ENCODE data around the gene FXYD2. TPM values are rescaled to one million over a fixed set of nuclear protein-coding genes. Genes with fewer than 3 reads are reported as not detected.
A peak's percentile ranks its signal among the peaks of the same experiment; 100 is the strongest.

Gene FXYD2
- total and polyA plus RNA-seq, 2 donors from 2014 or later, result 2,527 to 9,664 TPM

DNA sequence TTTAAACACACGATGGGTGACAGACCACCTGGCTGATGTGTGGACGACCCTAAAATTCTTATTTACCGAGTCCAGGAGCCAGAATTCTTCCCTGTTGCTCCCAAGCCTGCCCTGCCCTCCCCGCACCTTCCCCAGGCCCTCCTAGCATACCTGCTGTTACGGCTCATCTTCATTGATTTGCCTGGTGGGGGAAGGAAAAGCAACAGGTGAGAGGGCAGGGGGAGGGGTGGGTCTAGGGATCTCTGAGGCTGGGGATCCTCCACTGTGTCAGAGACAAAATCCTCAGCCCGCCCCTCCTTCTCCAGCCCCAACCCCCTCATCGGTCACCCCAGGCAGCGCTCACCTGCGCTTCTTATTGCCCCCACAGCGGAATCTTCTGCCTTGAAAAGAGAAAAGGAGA, 4.0 kb downstream of the FXYD2 start:
- peak in 1 of 5 donors; percentile 56 for DNase-seq
- no peak for FAIRE-seq
- Histone ChIP-seq H3K4me1 (ENCODE audit: control insufficient read depth in 2 of 3, insufficient read depth in 2 of 3, low read depth in 1 of 3, low read length in 3 of 3) (peaks cover 8 to 59% (median 43%) of the 10 kb centered on the region in 3 donors), H3K4me3 (ENCODE audit: low read length in 3 of 3) (no peak overlapping the region), H3K9ac (ENCODE audit: low read length in 3 of 3) (peak overlapping the region in 1 of 3 donors; percentile 51), H3K36me3 (ENCODE audit: control insufficient read depth in 2 of 3, insufficient read depth in 3 of 3, low read length in 3 of 3) (peaks cover 0 to 24% (median 2%) of the 10 kb centered on the region in 3 donors), H3K9me3 (ENCODE audit: control insufficient read depth in 2 of 3, insufficient read depth in 1 of 3, low read length in 3 of 3) (no peaks in the 10 kb centered on the region), H3K27me3 (ENCODE audit: control insufficient read depth, insufficient read depth, low read length) (no peaks in the 10 kb centered on the region), H3K27ac (ENCODE audit: low read depth in 2 of 2, low read length in 2 of 2) (peak overlapping the region; percentile 79 to 98)
- intact Hi-C loops (cut with DNase I), result no loop called here
- TF ChIP-seq, protein P1, sequence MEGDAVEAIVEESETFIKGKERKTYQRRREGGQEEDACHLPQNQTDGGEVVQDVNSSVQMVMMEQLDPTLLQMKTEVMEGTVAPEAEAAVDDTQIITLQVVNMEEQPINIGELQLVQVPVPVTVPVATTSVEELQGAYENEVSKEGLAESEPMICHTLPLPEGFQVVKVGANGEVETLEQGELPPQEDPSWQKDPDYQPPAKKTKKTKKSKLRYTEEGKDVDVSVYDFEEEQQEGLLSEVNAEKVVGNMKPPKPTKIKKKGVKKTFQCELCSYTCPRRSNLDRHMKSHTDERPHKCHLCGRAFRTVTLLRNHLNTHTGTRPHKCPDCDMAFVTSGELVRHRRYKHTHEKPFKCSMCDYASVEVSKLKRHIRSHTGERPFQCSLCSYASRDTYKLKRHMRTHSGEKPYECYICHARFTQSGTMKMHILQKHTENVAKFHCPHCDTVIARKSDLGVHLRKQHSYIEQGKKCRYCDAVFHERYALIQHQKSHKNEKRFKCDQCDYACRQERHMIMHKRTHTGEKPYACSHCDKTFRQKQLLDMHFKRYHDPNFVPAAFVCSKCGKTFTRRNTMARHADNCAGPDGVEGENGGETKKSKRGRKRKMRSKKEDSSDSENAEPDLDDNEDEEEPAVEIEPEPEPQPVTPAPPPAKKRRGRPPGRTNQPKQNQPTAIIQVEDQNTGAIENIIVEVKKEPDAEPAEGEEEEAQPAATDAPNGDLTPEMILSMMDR (IDR thresholded peaks at IDR 0.05; ENCODE audit: borderline replicate concordance, extremely low read depth, insufficient read depth), result no peak

DNA sequence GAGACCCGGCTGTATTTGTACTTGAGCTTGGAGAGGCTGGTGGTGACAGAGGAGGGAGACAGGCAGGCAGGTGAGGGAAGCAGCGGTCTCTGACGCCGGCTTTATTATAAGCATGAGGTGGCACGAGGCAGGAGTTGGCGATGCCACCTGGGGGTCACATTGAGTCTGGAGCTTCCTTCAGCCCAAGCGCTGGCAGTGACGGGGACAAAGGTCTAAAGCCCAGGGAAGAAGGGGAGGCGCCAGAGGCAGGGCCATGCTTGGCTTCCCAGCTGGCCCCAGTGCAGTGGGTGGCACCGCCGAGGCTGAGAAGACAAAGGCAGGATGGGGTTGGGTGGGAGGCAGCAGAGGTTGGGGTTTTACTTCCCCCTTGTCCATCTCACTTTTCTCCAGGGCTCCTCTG, 4.5 kb downstream of the FXYD2 start:
- no peak overlapping the region for H3K4me3 ChIP-seq (ENCODE audit: low read length in 3 of 3)
- peaks cover 8 to 59% (median 43%) of the 10 kb centered on the region in 3 donors for H3K4me1 ChIP-seq (ENCODE audit: control insufficient read depth in 2 of 3, insufficient read depth in 2 of 3, low read depth in 1 of 3, low read length in 3 of 3)
- H3K9ac ChIP-seq (ENCODE audit: low read length in 3 of 3), result peak overlapping the region in 2 of 3 donors; percentile 28 to 51
- TF ChIP-seq, protein P1 (IDR thresholded peaks at IDR 0.05; ENCODE audit: borderline replicate concordance, extremely low read depth, insufficient read depth), result no peak
- intact Hi-C loops (cut with DNase I), result no loop called here
- DNase-seq, result peak in 4 of 5 donors; percentile 45 to 85 (median 68)
- H3K36me3 ChIP-seq (ENCODE audit: control insufficient read depth in 2 of 3, insufficient read depth in 3 of 3, low read length in 3 of 3), result peaks cover 0 to 24% (median 2%) of the 10 kb centered on the region in 3 donors
- H3K27me3 ChIP-seq (ENCODE audit: control insufficient read depth, insufficient read depth, low read length), result no peaks in the 10 kb centered on the region
- no peaks in the 10 kb centered on the region for H3K9me3 ChIP-seq (ENCODE audit: control insufficient read depth in 2 of 3, insufficient read depth in 1 of 3, low read length in 3 of 3)
- FAIRE-seq, result no peak
- H3K27ac ChIP-seq (ENCODE audit: low read depth in 2 of 2, low read length in 2 of 2), result peak overlapping the region; percentile 79 to 98

DNA sequence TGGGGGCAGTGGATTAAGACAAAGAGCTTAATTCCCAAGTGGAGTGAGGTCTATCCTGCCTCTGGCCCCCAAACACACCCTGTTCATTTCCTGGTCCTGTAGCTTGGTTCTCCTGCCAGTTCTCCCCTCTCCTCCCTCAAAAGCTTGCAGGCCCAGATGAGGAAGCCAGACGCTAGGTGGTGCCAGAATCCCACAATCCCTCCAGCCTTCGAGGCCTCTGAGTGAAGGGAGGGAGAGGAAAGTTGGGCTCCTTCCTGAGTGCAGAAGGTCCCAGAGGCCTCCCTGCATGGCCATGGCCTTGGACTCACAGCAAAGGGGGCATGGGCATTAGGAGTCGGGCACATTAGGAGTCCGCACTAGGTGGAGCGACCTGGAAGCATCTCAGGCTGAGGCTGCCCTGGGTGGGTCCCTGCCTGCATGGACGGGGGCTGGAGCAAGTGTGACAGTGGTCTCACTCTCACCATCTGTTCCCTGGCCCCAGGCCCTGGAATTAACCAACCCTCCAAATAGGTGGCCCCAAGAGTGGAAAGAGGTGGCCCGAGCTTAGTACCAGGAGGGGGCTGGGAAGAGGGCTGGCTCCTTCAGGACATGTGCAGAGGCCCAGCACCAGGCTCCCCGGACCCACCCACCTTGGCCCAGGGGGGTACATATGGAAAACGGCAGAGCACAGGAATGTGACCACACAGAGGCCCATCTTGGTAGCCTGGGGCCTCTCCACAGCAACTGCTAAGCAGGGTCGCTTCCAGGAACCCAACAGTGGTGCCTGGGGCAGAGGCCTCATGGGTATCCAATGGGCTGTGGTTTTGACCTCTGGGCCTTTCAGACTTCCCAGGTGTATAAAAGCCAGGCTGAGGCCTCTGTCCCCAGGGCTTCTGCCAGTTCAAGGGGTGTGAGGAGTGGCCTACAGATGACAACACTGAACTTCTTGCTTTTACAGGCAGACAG, 5.2 kb downstream of the FXYD2 start:
- Histone ChIP-seq H3K9ac (ENCODE audit: low read length in 3 of 3) (peak overlapping the region in 2 of 3 donors; percentile 28 to 81), H3K36me3 (ENCODE audit: control insufficient read depth in 2 of 3, insufficient read depth in 3 of 3, low read length in 3 of 3) (peaks cover 0 to 24% (median 2%) of the 10 kb centered on the region in 3 donors), H3K27me3 (ENCODE audit: control insufficient read depth, insufficient read depth, low read length) (no peaks in the 10 kb centered on the region), H3K4me1 (ENCODE audit: control insufficient read depth in 2 of 3, insufficient read depth in 2 of 3, low read depth in 1 of 3, low read length in 3 of 3) (peaks cover 8 to 63% (median 47%) of the 10 kb centered on the region in 3 donors), H3K4me3 (ENCODE audit: low read length in 3 of 3) (no peak overlapping the region), H3K9me3 (ENCODE audit: control insufficient read depth in 2 of 3, insufficient read depth in 1 of 3, low read length in 3 of 3) (no peaks in the 10 kb centered on the region), H3K27ac (ENCODE audit: low read depth in 2 of 2, low read length in 2 of 2) (peak overlapping the region; percentile 79 to 98)
- FAIRE-seq (no peak), DNase-seq (peak; percentile 86 to 94 (median 87))
- TF ChIP-seq, protein P1 (IDR thresholded peaks at IDR 0.05; ENCODE audit: borderline replicate concordance, extremely low read depth, insufficient read depth), result peak; percentile 68
- intact Hi-C loops (cut with DNase I), result no loop called here

Measured in kidney (tissue), 14 donors.